Loucy (cell line): ENCODE results near the gene NMNAT2.

ENCODE experiments used
- H2AFZ ChIP-seq: fragments of 200-600 bp; sonication (generic); 2 replicates; pipeline ENCODE4 v1.6.0; 2016; ENCODE audit warnings: antibody characterized with exemption, mild to moderate bottlenecking, low read length, moderate library complexity
- H3F3A ChIP-seq: fragments of 200-600 bp; 2 replicates; pipeline ENCODE4 v1.6.0; 2016; ENCODE audit warnings: antibody characterized with exemption, low read depth, mild to moderate bottlenecking
- H3K27me3 ChIP-seq: fragments of 200-600 bp; sonication (generic); 2 replicates; pipeline ENCODE4 v1.6.1; 2014; ENCODE audit warnings: low read length, mild to moderate bottlenecking; ENCODE audit not compliant: insufficient read depth, poor library complexity, severe bottlenecking
- H3K36me3 ChIP-seq: fragments of 200-600 bp; sonication (generic); 2 replicates; pipeline ENCODE4 v1.6.1; 2016; ENCODE audit warnings: low read length; ENCODE audit not compliant: insufficient read depth
- H3K4me1 ChIP-seq: fragments of 200-600 bp; sonication (generic); 2 replicates; pipeline ENCODE4 v1.5.1; 2014; ENCODE audit warnings: low read length, mild to moderate bottlenecking; ENCODE audit not compliant: insufficient read depth, poor library complexity, severe bottlenecking
- H3K4me2 ChIP-seq: fragments of 200-600 bp; sonication (generic); 2 replicates; pipeline ENCODE4 v1.6.0; 2014; ENCODE audit warnings: antibody characterized with exemption, low read length, low read depth, mild to moderate bottlenecking; ENCODE audit not compliant: poor library complexity, severe bottlenecking
- H3K4me3 ChIP-seq: fragments of 200-600 bp; sonication (generic); 2 replicates; pipeline ENCODE4 v1.5.1; 2014; ENCODE audit warnings: low read length, mild to moderate bottlenecking, mixed read lengths; ENCODE audit not compliant: poor library complexity, severe bottlenecking
- H3K79me2 ChIP-seq: fragments of 200-600 bp; sonication (generic); 2 replicates; pipeline ENCODE4 v1.6.1; 2014; ENCODE audit warnings: low read length; ENCODE audit not compliant: insufficient read depth
- H3K9ac ChIP-seq: fragments of 200-600 bp; sonication (generic); 2 replicates; pipeline ENCODE4 v1.6.0; 2014; ENCODE audit warnings: mild to moderate bottlenecking, low read depth, low read length, moderate library complexity; ENCODE audit not compliant: poor library complexity, severe bottlenecking
- H3K9me2 ChIP-seq: fragments of 200-600 bp; sonication (generic); replicated peaks from 2 replicates; pipeline ENCODE4 v1.6.1; 2016; ENCODE audit warnings: low read depth, low read length, mixed read lengths
- H3K9me3 ChIP-seq: fragments of 200-600 bp; sonication (generic); 2 replicates; pipeline ENCODE4 v1.6.1; 2014; ENCODE audit warnings: mild to moderate bottlenecking, antibody characterized with exemption, low read length, low read depth; ENCODE audit not compliant: insufficient read depth
- H4K20me1 ChIP-seq: fragments of 200-600 bp; sonication (generic); 2 replicates; pipeline ENCODE4 v1.6.0; 2014; ENCODE audit warnings: antibody characterized with exemption, low read length, mild to moderate bottlenecking; ENCODE audit not compliant: insufficient read depth, poor library complexity, severe bottlenecking
- EZH2phosphoT487 ChIP-seq: fragments of 200-600 bp; IDR thresholded peaks from 2 replicates; pipeline ENCODE4 v1.6.1; 2018; ENCODE audit warnings: antibody characterized with exemption, mild to moderate bottlenecking, moderate library complexity, borderline replicate concordance
- TF ChIP-seq, protein P1 (sequence below): fragments of 200-600 bp; sonication (generic); conservative IDR thresholded peaks from 2 replicates; pipeline ENCODE4 v1.5.1; 2014; ENCODE audit warnings: mild to moderate bottlenecking, antibody characterized with exemption, low read length

Gene NMNAT2

GRCh38 chr1:183388735-183389134, 29.4 kb downstream of the NMNAT2 start:
- Histone ChIP-seq H3K9me3 (no peaks in the 10 kb centered on the region), H2AFZ (no peak overlapping the region), H3K9ac (no peak overlapping the region), H3K4me1 (no peaks in the 10 kb centered on the region), H3K36me3 (no peaks in the 10 kb centered on the region), H3K4me3 (no peak overlapping the region), H3K27me3 (no peaks in the 10 kb centered on the region), H3K79me2 (no peaks in the 10 kb centered on the region), H3K4me2 (no peak overlapping the region), H3F3A (no peaks in the 10 kb centered on the region), H4K20me1 (no peaks in the 10 kb centered on the region), H3K9me2 (no peaks in the 10 kb centered on the region)
- TF ChIP-seq, protein P1, sequence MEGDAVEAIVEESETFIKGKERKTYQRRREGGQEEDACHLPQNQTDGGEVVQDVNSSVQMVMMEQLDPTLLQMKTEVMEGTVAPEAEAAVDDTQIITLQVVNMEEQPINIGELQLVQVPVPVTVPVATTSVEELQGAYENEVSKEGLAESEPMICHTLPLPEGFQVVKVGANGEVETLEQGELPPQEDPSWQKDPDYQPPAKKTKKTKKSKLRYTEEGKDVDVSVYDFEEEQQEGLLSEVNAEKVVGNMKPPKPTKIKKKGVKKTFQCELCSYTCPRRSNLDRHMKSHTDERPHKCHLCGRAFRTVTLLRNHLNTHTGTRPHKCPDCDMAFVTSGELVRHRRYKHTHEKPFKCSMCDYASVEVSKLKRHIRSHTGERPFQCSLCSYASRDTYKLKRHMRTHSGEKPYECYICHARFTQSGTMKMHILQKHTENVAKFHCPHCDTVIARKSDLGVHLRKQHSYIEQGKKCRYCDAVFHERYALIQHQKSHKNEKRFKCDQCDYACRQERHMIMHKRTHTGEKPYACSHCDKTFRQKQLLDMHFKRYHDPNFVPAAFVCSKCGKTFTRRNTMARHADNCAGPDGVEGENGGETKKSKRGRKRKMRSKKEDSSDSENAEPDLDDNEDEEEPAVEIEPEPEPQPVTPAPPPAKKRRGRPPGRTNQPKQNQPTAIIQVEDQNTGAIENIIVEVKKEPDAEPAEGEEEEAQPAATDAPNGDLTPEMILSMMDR, result no peak
- TF ChIP-seq EZH2phosphoT487, result no peak

GRCh38 chr1:183385340-183386144, 32.6 kb downstream of the NMNAT2 start:
- H3K79me2 ChIP-seq, result no peaks in the 10 kb centered on the region
- H3F3A ChIP-seq, result no peaks in the 10 kb centered on the region
- TF ChIP-seq, protein P1, result no peak
- TF ChIP-seq EZH2phosphoT487, result no peak
- no peaks in the 10 kb centered on the region for H3K27me3 ChIP-seq
- H3K36me3 ChIP-seq, result no peaks in the 10 kb centered on the region
- H3K9me3 ChIP-seq, result no peaks in the 10 kb centered on the region
- H2AFZ ChIP-seq, result no peak overlapping the region
- H3K4me2 ChIP-seq, result no peak overlapping the region
- H3K9ac ChIP-seq, result no peak overlapping the region
- H3K4me3 ChIP-seq, result no peak overlapping the region
- no peaks in the 10 kb centered on the region for H4K20me1 ChIP-seq
- H3K9me2 ChIP-seq, result no peaks in the 10 kb centered on the region
- no peaks in the 10 kb centered on the region for H3K4me1 ChIP-seq

GRCh38 chr1:183379951-183380350, 38.2 kb downstream of the NMNAT2 start:
- Histone ChIP-seq H4K20me1 (no peaks in the 10 kb centered on the region), H3F3A (no peaks in the 10 kb centered on the region), H3K36me3 (no peaks in the 10 kb centered on the region), H3K9ac (no peak overlapping the region), H3K79me2 (no peaks in the 10 kb centered on the region), H3K4me3 (no peak overlapping the region), H2AFZ (no peak overlapping the region), H3K27me3 (no peaks in the 10 kb centered on the region), H3K4me1 (no peaks in the 10 kb centered on the region), H3K9me2 (no peaks in the 10 kb centered on the region), H3K4me2 (no peak overlapping the region), H3K9me3 (no peaks in the 10 kb centered on the region)
- no peak for TF ChIP-seq EZH2phosphoT487
- TF ChIP-seq, protein P1, result no peak
